ENCODE measurements around the gene GRWD1.
"Not testable (repeated sequence)": the region's sequence is repeated elsewhere in the genome, so short reads cannot be mapped to it uniquely, and the experiment has no call there.

Gene GRWD1

DNA sequence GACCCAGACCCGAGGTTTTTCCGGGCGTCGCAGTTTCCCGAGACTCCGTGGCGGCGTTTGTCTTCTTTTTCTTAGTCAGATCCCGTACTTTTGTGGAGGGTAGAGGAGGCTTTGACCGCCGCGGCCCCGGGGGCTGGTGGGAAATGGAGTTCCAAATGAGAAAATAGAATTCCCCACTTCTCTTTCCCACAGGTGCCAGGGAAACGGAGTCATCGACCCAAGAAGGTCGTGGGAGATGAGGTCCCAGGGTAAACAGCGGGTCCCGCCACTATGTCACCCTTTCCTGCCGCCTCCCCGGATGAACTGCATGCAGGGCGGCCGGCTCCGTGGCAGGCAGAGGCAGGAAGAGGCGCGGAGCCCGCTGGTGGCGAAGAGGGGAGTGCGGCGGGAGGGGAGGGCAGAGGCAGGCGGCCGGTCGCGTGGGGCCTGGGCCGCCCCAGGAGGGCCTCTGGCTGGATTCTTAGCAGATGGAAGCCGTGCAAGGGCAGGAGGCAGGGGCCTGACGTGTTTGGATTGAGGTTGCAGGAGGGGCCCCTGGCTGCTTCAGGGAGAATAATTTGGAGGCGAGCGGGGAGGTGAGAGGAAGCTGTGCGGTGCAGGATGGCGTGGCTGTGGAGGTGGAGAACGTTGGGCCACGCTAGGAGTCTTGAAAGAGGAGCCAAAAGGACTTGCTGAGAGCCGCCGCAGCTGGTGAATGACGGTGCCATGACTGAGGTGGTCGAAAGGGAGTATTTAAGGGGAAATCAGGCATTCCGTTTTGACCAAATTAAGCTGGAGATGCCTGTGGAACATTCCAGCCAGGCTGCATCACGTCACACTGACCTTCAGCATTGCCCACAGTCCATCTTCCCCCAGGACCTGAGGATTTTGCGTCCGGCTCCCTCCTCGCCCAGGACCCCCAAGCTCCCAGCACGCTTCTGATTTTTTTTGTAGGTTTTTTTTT, 35.0 kb downstream of the GRWD1 start:
- DNase-seq: peak; percentile 64 to 65

DNA sequence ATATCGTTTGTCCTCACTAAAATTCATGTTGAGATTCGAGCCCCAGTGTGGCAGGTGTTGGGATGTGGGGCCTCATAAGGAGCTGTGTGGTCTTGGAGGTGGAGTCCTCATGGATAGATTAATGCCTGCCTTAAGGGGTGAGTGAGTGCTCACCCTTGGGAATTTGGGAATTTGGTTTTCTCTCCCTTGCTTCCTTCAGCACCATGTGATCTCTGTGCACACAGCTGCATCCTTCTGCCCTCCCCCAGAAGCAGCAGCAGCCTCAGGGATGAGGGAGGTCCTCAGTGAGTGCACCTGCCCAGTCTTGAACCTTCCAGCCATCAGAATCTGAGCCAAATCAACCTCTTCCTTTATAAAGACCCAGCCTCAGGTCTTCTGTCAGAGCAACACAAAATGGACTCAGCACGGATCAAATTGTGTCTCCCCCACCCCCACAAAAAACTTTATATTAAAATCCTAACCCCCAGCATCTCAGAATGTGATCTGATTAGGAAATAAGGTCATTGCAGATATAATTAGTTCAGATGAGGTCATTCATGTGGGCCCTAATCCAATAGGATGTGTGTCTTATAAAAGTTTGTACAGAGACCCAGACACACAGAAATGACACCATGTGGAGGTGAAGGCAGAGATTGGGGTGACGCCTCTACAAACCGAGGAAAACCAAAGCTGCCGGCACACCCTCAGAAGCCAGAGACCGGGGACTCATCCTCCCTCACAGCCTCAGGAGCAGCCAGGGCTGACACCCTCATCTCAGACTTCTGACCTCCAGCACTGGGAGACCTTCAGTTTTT, 36.3 kb downstream of the GRWD1 start:
- no peak for DNase-seq

- no peak for DNase-seq
These were observed 37.5 kb downstream of the GRWD1 start for GRCh38 chr19:48483301-48483700.

DNA sequence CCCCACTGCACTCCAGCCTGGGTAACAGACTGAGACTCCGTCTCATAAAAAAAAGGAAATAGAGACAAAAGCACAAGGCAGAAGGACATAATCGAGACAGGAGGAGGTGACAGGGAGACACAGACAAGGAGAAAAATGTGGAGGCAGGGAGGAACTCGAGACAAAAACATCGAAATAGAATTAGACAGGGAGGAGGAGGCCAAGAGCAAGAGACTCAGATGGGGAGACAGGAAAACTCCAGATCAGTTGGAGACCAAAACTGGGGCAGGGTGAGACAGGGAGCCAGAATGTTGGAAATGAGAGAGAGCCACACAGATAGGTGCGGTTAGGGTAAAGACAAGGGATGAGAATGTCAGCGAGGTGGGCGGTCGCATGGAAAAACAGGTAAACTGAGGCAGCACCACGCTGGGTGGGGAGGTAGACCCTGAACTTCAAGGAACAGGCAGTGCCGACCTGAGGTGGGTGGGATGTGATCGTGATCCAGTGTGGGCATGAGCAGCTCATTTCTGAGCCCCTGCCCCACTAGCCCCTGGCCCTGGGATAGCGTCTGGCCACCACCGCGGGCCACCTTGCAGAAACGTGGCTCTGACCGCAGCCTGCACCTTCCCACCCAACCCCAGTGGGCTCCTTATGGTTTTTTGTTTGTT, 38.6 kb downstream of the GRWD1 start:
- DNase-seq: no peak

- DNase-seq: no peak
These were observed 39.3 kb downstream of the GRWD1 start for GRCh38 chr19:48484931-48485612.

- not testable (repeated sequence) for DNase-seq
These were observed 40.9 kb downstream of the GRWD1 start for GRCh38 chr19:48486706-48487105.

- DNase-seq: no peak
These were observed 41.8 kb downstream of the GRWD1 start for GRCh38 chr19:48487544-48487943.

- no peak for DNase-seq
These were observed 42.2 kb downstream of the GRWD1 start for GRCh38 chr19:48487948-48488347.

- DNase-seq: not testable (repeated sequence)
These were observed 42.7 kb downstream of the GRWD1 start for GRCh38 chr19:48488478-48488877.

- DNase-seq: peak; percentile 88 to 91
These were observed 43.9 kb downstream of the GRWD1 start for GRCh38 chr19:48489608-48490216.

GRCh38 chr19:48490981-48491792, 45.4 kb downstream of the GRWD1 start:
- DNase-seq: peak; percentile 54

DNA sequence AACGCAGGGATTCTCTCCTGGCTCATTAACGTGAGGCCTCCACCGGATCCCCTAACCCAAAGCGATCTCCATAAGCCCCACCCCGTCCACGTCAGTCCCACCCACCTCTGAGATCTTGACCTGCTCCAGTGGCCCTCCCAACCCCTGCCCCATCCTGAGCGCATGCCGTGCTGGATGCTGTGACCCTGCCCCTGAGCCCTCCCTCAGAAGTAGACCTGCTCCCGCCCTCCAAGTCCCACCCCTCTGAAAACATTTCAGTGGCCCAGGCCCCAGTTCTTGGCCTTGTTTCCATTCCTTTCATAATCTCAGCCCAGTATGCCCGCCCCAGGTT, 46.0 kb downstream of the GRWD1 start:
- DNase-seq: no peak

GRCh38 chr19:48492925-48493717, 47.3 kb downstream of the GRWD1 start:
- peak; percentile 75 to 85 for DNase-seq

- no peak for DNase-seq
These were observed 48.1 kb downstream of the GRWD1 start for GRCh38 chr19:48493718-48494401.

DNA sequence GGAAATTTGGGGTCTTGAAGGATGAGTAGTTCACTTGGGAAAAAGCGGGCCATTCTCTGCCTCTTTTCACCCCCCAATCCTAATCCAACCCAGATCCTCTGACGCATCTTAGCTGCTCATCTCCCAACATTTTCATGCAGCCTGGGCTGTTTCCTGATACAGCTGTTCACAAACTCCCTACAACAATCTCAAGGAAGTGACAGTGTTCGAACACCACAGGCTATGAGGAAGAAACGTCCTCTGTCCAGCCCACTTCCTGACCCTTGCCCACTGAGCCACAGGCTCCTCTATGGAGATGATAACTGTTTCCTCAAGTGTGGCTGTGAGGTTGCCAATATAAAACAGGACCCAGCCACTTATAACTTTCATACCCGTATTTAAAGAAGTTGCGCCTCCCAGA, 49.6 kb downstream of the GRWD1 start:
- DNase-seq: no peak

DNA sequence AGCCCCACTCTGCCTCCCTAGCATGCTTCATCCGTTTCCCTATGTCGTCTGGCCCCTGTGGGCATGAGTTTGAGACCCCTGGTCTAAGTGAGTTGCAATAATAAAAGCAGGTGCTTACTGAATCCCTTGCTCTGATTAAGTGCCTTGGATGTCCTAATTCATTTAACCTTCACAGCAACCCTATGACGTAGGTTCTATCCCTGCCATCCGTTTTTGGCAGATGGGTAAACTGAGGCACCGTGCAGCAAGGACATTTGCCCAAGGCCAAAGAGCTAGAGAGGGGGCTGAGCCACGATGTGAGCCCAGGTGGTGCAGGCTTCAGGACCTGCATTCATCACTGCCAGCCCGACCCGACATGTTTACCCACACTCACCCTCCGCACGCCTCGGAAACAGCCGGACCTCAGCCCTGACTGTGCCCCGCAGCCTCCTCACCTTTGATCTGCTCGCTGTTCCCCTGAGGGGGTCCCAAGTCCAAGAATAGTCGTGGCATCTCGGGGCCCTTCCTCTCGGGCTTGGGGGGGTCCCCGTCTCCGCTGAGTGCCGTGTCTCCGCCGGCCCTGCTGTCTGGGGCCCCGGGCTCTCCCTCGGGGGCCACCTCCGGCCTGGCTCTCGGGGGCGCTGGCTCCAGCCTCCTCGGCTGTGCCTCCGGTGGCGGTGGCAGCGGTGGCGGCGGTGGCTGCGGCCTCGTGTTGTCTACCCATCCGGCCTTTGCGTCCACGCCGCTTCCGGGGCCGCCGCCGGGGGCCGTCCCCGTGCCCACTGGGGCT, 51.4 kb downstream of the GRWD1 start:
- DNase-seq: no peak

DNA sequence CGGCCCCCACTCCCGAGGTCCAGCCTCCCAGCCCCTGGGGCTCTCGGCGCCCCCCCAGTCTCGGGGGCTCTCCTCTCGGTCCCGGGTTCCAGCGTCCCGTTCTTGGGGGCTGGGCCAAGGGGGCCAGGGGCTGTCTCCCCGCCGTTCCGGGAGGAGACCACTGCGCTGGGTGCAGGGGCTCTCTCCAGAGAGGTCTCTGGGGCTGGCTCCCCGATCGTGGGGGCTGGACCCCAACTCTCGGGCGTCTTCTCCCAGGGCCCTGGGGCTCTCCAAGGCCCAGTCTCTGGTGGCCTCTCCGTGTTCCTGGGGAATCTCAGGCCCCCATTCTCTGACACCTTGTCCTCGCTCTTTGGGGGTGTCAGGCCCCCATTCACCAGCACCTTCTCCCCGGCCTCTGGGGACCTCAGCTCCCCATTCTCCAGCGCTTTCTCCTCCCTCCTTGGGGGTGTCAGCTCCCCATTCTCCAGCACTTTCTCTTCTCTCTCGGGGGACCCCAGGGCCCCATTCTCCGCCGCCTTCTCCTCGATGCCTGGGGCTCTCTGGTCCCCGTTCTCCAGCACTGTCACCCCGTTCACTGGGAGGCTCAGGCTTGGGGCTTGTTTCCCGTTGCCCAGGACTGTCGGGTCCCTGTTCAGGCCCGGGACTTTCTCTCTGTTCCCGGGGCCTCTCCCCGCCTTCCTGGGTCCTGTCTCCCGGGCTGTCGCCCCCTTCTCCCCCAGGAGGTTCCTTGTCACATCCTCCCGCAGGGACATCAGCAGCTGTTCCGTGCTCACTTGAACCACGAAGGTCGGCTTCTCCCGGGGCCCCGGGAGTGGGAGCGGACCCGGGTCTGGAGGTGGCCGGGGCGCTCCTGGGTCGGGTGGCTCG, 52.2 kb downstream of the GRWD1 start:
- DNase-seq: no peak

Measured in stimulated activated CD4-positive, alpha-beta T cell treated with anti-CD3 and anti-CD28 coated beads, Interleukin-2, amount 100 ng/mL, for 24 hours (primary cell).